Inflammatory macrophage treated with lipopolysaccharide for 1 hour (primary cell): Measurements from ENCODE around the gene VAX1.
"Not testable (repeated sequence)": the region's sequence is repeated elsewhere in the genome, so short reads cannot be mapped to it uniquely, and the experiment has no call there.

ENCODE experiments used
- DNase-seq, 2 donors: peaks; one replicate each; pipeline ENCODE4 v3.0.0-alpha.2; 2020 to 2022

VAX1 gene

GRCh38 chr10:117137911-117138642, at the start of gene VAX1:
VAX1 (minus strand) TSS chr10:117138270; CDS start chr10:117138056, 214 bp downstream.
- DNase-seq, result no peak

GRCh38 chr10:117186832-117187615, 49.0 kb upstream of the VAX1 start:
- DNase-seq, result no peak

DNA sequence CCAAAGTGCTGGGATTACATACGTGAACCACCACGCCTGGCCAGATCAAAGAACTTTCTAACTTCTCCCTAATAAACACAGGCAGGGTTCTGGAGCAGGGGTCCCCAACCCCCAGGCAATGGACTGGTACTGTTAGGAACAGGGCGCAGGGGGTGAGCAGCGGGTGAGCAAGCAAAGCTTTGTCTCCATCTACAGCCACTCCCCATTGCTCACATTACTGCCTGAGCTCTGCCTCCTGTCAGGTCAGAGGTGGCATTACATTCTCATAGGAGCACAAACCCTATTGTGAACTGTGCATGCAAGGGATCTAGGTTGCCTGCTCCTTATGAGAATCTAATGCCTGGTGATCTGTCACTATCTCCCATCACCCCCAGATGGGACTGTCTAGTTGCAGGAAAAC, 47.7 kb upstream of the VAX1 start:
- DNase-seq, result not testable (repeated sequence)

- DNase-seq, result no peak
Measured at GRCh38 chr10:117184821-117185220, 46.8 kb upstream of the VAX1 start.

- no peak for DNase-seq
Measured at GRCh38 chr10:117184296-117184695, 46.2 kb upstream of the VAX1 start.

DNA sequence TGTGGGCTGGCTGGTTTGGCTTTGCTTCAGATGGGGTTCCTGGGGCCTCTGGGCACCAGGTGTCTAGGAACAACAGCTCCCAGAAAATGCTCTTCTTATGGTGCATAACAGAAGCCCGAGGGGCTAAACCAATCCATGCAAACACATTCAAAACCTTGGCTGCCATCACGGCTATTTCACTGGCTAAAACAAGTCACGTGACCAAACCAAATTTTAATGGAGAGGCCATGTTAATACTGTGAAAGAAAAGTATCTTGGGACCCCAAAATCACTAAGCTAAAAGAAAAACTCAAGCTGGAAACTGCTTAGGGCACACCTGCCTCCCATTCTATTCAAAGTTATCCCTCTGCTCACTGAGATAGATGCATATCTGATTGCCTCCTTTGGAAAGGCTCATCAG, 40.1 kb upstream of the VAX1 start:
- no peak for DNase-seq

DNA sequence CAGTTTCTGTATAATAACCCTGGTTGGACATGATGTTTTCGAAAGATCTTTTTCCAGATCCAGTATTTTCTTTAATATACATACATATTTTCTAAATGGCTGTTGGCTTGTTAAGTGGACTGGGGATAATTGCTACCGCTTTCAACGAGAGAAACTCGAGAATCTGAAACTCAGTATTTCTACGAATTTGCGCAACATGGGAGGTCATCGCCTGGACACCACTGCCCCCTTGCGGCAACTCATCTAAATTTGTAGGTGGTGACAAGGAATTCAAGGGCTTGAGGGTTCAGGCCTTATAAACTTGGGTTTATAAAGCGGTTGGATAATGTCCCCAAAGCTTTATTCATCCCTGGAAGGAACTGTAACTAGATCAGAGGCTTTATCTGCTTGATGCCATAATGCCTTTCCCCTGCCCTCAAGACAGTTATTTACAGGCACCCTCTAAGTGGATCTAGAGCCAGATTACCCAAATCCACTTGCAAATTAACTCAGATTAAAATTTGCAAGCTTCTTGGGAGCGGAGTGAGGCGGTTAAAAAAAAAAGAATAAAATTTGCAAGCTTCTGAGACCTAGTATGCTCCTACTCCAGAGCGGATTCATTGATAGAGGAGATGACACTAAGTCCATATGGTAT, 37.9 kb upstream of the VAX1 start:
- peak; percentile 63 to 96 for DNase-seq

GRCh38 chr10:117175215-117175900, 37.3 kb upstream of the VAX1 start:
- no peak for DNase-seq

- peak; percentile 74 to 97 for DNase-seq
Measured at GRCh38 chr10:117174439-117175214, 36.6 kb upstream of the VAX1 start.

- no peak for DNase-seq
Measured at GRCh38 chr10:117170244-117170643, 32.2 kb upstream of the VAX1 start.

DNA sequence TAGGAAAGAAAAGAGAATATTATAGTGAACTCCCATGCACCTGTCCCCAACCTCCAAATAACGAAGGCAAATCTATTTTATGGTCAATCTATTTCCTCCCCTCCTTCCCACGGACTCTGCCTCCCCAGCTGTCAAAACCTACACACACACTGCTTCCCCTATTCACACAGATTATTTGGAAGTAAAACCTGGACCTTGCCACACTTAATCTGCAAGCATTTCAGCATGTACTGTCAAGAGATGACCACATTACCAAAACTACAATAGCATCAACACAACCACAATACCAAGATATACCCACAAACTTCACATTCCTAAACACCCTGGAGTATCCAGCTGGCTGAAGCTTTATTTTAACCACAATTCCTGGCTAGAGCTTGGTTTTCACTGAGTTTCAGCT, 31.4 kb upstream of the VAX1 start:
- DNase-seq, result peak in 1 of 2 donors; percentile 35

DNA sequence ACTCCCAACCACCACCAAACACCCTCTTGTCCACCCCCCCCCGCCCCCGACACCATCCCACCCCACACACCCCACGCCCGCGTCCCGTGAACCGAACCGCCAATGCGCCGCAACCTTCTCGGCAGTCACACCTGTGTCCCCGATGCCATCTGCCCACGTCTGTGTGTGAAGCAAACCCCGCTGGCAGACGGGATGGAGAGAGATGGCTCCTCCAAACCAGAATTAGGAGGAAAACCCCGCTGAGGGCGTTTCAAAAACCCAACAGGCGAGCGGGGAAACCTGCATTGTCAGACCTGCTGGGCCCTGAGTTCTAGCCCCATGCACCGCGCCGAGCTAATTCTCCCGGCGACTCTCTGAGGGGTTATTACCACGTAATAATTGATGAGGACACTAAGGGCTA, 30.7 kb upstream of the VAX1 start:
- no peak for DNase-seq

- peak; percentile 35 to 82 for DNase-seq
Measured at GRCh38 chr10:117167789-117168674, 30.0 kb upstream of the VAX1 start.

GRCh38 chr10:117167346-117167788, 29.3 kb upstream of the VAX1 start:
- DNase-seq, result no peak

- DNase-seq, result no peak
Measured at GRCh38 chr10:117166418-117167345, 28.6 kb upstream of the VAX1 start.

- peak; percentile 29 to 66 for DNase-seq
Measured at GRCh38 chr10:117165538-117166417, 27.7 kb upstream of the VAX1 start.

DNA sequence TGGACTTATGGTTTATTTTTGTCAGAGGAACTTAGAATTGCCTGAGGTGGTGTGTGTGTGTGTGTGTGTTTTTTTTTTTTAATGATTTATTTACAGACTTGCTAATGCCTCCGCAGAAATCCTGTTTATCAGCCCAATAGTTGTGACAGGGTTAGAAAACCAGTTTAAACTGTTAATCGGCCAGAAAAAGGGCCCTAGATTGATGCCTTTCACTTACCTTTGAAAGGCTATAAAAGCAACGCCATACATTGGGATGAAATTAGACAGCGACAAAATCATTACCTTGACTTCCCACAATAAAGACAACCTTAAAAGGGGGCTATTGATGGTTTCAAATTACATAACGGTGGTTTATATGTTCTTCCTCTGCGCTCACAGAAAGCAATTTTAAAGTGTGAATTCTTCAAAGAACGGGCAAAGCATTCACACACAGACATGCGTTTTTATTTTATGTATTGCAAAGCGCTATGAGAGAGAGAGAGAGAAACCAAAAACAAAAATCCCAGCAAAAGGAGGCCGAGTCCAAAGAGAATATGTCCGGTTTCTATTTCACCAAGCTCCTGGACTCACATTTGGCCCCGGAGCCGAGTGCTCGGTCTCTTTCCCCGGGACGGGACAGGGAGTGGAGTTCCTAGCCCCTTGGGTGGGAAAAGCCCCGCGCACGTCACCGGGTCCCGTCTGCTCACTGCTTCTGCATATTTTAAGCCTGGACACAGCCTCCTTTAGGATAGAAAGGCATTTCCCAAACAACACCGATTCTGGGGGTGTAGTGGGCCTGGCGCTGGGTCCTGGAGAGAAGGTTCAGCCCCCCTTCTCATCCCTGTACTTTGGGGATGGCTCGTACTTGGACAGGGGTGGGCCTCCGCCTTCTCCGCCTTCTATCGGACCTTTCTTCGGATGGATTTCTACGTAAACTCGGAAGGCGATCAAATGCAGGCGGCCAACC, 26.8 kb upstream of the VAX1 start:
- peak in 1 of 2 donors; percentile 12 for DNase-seq
